GM19372 (cell line): ENCODE results near the gene XDH.

Experiments used
- ATAC-seq: cut with Tn5 transposase; IDR thresholded peaks from one replicate; pipeline ENCODE4 v1.9.1; 2021; ENCODE audit warnings: mild to moderate bottlenecking, low read depth, moderate library complexity; ENCODE audit not compliant: unreplicated experiment

XDH gene

GRCh38 chr2:31297751-31298150, 116.8 kb downstream of the XDH start:
- ATAC-seq: no peak

- ATAC-seq: no peak
These were observed 117.8 kb downstream of the XDH start for GRCh38 chr2:31296641-31297287.

GRCh38 chr2:31294196-31294595, 120.3 kb downstream of the XDH start:
- ATAC-seq: no peak

- ATAC-seq: no peak
These were observed 126.9 kb downstream of the XDH start for GRCh38 chr2:31287654-31288053.

- ATAC-seq: no peak
These were observed 127.5 kb downstream of the XDH start for GRCh38 chr2:31286961-31287550.

GRCh38 chr2:31286230-31286629, 128.3 kb downstream of the XDH start:
- ATAC-seq: no peak
